Adipocyte (in vitro differentiated cells): ENCODE measurements around the gene NXPE4.
"Not testable (repeated sequence)": the region's sequence is repeated elsewhere in the genome, so short reads cannot be mapped to it uniquely, and the experiment has no call there.

Experiments used
- DNase-seq: peaks from one replicate; pipeline ENCODE4 v3.0.0-alpha.2; 2015; ENCODE audit warnings: low read depth
- H3K27me3 ChIP-seq: replicated peaks from 2 replicates; pipeline ENCODE4 v1.7.0; 2013; ENCODE audit warnings: mild to moderate bottlenecking, low read length, moderate library complexity; ENCODE audit not compliant: control insufficient read depth, insufficient read depth
- H3K36me3 ChIP-seq: 2 replicates; pipeline ENCODE4 v1.7.0; 2013; ENCODE audit warnings: low read length, mild to moderate bottlenecking, moderate library complexity; ENCODE audit not compliant: control insufficient read depth, insufficient read depth, severe bottlenecking
- H3K4me1 ChIP-seq: 2 replicates; pipeline ENCODE4 v1.7.0; 2013; ENCODE audit warnings: mild to moderate bottlenecking, low read length, moderate library complexity; ENCODE audit not compliant: control insufficient read depth, insufficient read depth
- H3K4me3 ChIP-seq: 2 replicates; pipeline ENCODE4 v1.7.0; 2013; ENCODE audit warnings: mild to moderate bottlenecking, low read length, moderate library complexity
- H3K9ac ChIP-seq: 2 replicates; pipeline ENCODE4 v1.7.0; 2013; ENCODE audit warnings: mild to moderate bottlenecking, low read length, moderate library complexity
- H3K9me3 ChIP-seq: 2 replicates; pipeline ENCODE4 v1.7.0; 2013; ENCODE audit warnings: mild to moderate bottlenecking, low read length, moderate library complexity; ENCODE audit not compliant: control insufficient read depth

The NXPE4 gene

DNA sequence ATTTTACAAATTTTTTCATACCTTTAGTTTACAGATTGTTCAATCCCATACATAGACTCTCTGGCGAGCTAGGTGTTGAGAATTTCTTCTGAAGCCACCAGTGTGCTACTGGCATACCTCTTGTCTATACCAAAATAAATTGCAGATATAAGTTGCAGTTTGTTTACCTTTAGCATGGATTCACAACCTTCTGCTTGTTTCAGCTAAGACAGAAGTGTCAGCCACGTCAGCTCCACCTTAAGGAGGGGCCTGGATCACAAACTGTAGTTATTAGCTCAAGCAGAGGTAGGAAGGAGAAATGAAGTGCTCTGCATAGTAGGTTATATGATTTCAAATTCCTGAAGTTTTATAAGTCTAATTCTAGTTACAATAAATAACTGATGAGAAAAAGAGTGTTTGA lies at the start of gene NXPE4:
TSS of gene NXPE4 (minus strand) at position 216 of the 400 bp plus-strand sequence. CDS start 1,027 bp downstream, outside the sequence.
- Histone ChIP-seq H3K9ac (no peak within 1 kb of the TSS), H3K27me3 (no peaks in the 10 kb centered on the region), H3K4me3 (no peak within 1 kb of the TSS), H3K9me3 (no peaks in the 10 kb centered on the region), H3K36me3 (no peaks in the 10 kb centered on the region), H3K4me1 (no peaks in the 10 kb centered on the region)
- no peak for DNase-seq

DNA sequence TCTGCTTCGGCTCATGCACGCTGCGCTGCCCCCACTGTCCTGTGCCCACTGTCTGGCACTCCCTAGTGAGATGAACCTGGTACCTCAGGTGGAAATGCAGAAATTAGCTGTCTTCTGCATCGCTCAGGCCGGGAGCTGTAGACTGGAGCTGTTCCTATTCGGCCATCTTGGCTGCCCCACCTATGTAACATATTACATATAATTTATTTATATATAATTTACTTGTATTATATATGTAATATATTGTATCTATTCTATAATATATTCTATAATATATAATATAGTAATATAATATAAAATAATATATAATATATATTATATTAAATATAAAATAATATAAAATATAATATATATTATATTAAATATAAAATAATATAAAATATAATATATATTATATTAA lies 43.9 kb upstream of the NXPE4 start:
- H3K9ac ChIP-seq, DNase-seq, H3K4me1 ChIP-seq, H3K27me3 ChIP-seq, H3K4me3 ChIP-seq, H3K36me3 ChIP-seq, H3K9me3 ChIP-seq: not testable (repeated sequence)

DNA sequence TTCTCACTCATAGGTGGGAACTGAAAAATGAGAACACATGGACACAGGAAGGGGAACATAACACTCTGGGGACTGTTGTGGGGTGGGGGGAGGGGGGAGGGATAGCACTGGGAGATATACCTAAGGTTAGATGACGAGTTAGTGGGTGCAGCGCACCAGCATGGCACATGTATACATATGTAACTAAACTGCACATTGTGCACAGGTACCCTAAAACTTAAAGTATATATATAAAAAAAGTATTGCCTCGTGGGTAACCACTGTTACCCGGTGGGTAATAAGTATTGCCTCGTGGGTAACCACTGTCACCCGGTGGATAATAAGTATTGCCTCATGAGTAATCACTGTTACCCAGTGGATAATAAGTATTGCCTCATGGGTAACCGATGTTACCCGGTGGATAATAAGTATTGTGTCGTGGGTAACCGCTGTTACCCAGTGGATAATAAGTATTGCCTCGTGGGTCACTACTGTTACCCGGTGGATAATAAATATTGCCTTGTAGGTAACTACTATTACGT lies 35.9 kb upstream of the NXPE4 start:
- H3K4me3 ChIP-seq, H3K9me3 ChIP-seq, H3K4me1 ChIP-seq, H3K36me3 ChIP-seq, DNase-seq, H3K27me3 ChIP-seq, H3K9ac ChIP-seq: not testable (repeated sequence)

DNA sequence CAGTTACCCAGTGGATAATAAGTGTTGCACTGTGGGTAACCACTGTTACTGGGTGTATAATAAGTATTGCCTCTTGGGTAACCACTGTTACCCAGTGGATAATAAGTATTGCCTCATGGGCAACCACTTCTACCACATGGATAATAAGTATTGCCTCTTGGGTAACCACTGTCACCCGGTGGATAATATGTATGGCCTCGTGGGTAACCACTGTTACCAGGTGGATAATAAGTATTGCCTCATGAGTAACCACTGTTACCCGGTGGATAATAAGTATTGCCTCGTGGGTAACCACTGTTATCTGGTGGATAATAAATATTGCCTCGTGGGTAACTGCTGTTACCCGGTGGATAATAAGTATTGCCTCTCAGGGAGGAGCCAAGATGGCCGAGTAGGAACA lies 29.7 kb upstream of the NXPE4 start:
- Histone ChIP-seq H3K4me3 (no peak overlapping the region), H3K36me3 (no peaks in the 10 kb centered on the region), H3K9me3 (no peaks in the 10 kb centered on the region), H3K4me1 (no peaks in the 10 kb centered on the region), H3K9ac (no peak overlapping the region), H3K27me3 (no peaks in the 10 kb centered on the region)
- no peak for DNase-seq

DNA sequence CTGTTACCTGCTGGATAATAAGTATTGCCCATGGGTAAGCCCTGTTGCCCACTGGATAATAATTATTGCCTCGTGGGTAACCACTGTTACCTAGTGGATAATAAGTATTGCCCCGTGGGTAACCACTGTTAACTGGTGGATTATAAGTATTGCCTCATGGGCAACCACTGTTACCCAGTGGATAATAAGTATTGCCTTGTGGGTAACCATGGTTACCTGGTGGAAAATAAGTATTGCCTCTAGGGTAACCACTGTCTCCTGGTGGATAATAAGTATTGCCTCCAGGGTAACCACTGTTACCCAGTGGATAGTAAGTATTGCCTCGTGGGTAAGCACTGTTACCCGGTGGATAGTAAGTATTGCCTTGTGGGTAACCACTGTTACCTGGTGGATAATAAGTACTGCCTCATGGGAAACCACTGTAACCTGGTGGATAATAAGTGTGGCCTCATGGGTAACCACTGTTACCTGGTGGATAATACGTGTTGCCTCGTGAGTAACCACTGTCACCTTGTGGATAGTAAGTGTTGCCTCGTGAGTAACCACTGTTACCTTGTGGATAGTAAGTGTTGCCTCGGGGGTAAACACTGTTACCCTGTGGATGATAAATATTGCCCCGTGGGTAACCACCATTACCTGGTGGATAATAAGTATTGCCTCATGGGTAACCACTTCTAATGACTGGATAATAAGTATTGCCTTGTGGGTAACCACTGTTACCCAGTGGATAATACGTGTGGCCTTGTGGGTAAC lies 29.0 kb upstream of the NXPE4 start:
- no peak overlapping the region for H3K4me3 ChIP-seq
- no peaks in the 10 kb centered on the region for H3K4me1 ChIP-seq
- no peaks in the 10 kb centered on the region for H3K36me3 ChIP-seq
- DNase-seq = no peak
- H3K27me3 ChIP-seq = no peaks in the 10 kb centered on the region
- no peaks in the 10 kb centered on the region for H3K9me3 ChIP-seq
- no peak overlapping the region for H3K9ac ChIP-seq

DNA sequence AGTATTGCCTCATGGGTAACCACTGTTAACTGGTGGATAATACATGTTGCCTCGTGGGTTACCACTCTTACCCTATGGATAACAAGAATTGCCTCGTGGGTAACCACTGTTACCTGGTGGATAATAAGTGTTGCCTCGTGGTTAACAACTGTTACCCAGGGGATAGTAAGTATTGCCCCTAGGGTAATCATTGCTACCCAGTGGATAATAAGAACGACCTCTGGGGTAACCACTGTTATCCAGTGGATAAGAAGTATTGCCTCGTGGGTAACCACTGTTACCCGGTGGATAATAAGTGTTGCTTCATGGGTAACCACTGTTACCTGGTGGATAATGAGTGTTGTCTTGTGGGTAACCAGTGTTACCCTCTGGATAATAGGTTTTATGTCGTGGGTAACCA lies 28.1 kb upstream of the NXPE4 start:
- Histone ChIP-seq H3K27me3 (no peaks in the 10 kb centered on the region), H3K9me3 (no peaks in the 10 kb centered on the region), H3K36me3 (no peaks in the 10 kb centered on the region), H3K4me1 (no peaks in the 10 kb centered on the region), H3K4me3 (no peak overlapping the region), H3K9ac (no peak overlapping the region)
- no peak for DNase-seq

DNA sequence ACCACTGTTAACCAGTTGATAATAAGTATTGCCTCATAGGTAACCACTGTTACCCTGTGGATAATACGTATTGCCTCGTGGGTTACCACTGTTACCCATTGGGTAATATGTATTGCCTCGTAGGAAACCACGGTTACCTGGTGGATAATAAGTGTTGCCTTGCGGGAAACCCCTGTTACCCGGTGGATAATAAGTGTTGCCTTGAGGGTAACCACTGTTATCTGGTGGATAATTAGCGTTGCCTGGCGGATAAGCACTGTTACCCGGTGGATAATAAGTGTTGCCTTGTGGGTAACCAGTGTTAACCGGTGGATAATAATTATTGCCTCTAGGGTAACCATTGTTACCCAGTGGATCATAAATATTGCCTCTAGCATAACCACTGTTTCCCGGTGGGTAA lies 27.3 kb upstream of the NXPE4 start:
- H3K4me1 ChIP-seq = no peaks in the 10 kb centered on the region
- no peaks in the 10 kb centered on the region for H3K27me3 ChIP-seq
- no peak for DNase-seq
- H3K9ac ChIP-seq = no peak overlapping the region
- H3K4me3 ChIP-seq = no peak overlapping the region
- H3K9me3 ChIP-seq = no peaks in the 10 kb centered on the region
- no peaks in the 10 kb centered on the region for H3K36me3 ChIP-seq

DNA sequence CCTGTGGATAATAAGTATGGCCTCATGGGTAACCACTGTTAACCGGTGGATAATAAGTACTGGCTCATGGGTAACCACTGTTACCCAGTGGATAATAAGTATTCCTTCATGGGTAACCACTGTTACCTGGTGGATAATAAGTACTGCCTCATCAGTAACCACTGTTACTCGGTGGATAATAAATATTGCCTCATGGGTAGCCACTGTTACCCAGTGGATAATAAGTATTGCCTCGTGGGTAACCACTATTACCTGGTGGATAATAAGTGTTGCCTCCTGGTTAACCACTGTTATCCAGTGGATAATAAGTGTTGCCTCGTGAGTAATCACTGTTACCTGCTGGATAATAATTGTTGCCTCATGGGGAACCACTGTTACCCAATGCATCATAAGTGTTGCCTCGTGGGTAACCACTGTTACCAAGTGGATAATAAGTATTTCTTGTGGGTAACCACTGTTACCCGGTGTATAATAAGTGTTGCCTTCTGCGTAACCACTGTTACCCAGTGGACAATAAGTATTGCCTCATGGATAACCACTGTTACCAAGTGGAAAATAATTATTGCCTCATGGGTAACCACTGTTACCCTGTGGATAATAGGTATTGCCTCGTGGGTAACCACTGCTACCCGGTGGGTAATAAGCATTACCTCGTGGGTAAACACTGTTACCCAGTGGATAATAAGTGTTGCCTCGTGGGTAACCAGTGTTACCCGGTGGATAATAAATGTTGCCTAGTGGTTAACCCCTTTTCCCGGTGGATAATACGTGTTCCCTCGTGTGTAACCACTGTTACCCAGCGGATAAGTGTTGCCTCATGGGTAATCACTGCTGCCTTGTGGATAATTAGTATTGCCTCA lies 26.6 kb upstream of the NXPE4 start:
- DNase-seq = no peak
- no peak overlapping the region for H3K4me3 ChIP-seq
- no peaks in the 10 kb centered on the region for H3K27me3 ChIP-seq
- H3K9me3 ChIP-seq = no peaks in the 10 kb centered on the region
- H3K9ac ChIP-seq = no peak overlapping the region
- H3K4me1 ChIP-seq = no peaks in the 10 kb centered on the region
- H3K36me3 ChIP-seq = no peaks in the 10 kb centered on the region

DNA sequence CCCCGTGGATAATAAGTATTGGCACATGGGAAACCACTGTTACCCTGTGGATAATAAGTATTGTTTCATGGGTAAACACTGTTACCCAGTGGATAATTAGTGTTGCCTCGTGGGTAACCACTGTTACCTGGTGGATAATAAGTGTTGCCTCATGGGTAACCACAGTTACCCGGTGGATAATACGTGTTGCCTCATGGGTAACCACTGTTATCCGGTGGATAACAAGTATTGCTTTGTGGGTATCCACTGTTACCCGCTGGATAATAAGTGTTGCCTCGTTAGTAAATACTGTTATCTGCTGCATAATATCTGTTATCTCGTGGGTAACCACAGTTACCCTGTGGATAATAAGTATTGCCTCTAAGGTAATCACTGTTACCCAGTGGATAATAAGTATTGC lies 25.5 kb upstream of the NXPE4 start:
- no peaks in the 10 kb centered on the region for H3K36me3 ChIP-seq
- H3K4me3 ChIP-seq = no peak overlapping the region
- no peak for DNase-seq
- H3K9me3 ChIP-seq = no peaks in the 10 kb centered on the region
- no peak overlapping the region for H3K9ac ChIP-seq
- no peaks in the 10 kb centered on the region for H3K27me3 ChIP-seq
- no peaks in the 10 kb centered on the region for H3K4me1 ChIP-seq

DNA sequence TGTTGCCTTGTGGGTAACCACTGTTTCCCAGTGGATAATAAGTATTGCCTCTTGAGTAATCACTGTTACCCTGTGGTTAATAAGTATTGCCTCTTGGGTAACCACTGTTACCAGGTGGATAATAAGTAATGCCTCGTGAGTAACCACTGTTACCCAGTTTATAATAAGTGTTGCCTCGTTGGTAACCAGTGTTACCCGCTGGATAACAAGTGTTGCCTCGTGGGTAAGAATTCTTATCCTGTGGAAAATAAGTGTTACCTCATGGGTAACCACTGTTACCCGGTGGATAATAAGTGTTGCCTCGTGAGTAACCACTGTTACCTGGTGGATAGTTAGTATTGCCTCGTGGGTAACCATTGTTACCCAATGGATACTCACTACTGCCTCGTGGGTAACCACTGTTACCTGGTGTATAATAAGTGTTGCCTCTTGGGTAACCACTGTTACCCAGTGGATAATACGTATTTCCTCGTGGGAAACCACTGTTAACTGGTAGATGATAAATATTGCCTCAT lies 24.1 kb upstream of the NXPE4 start:
- no peak overlapping the region for H3K4me3 ChIP-seq
- H3K27me3 ChIP-seq = no peaks in the 10 kb centered on the region
- H3K9me3 ChIP-seq = no peaks in the 10 kb centered on the region

DNA sequence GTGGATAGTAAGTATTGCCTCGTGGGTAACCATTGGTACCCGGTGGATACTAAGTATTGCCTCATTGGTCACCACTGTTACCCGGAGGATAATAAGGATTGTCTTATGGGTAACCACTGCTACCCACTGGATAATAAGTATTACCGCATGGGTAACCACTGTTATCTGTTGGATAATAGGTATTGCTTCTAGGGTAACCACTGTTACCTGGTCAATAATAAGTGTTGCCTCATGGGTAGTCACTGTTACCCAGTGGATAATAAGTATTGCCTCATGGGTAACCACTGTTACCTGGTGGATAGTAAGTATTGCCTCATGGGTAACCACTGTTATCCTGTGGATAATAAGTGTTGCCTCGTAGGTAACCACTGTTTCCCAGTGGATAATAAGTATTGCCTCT lies 22.6 kb upstream of the NXPE4 start:
- H3K27me3 ChIP-seq = no peaks in the 10 kb centered on the region
- H3K9me3 ChIP-seq = no peaks in the 10 kb centered on the region

More for the DNA sequence above, 24.1 kb upstream of the NXPE4 start:
- H3K9ac ChIP-seq = no peak overlapping the region
- H3K4me1 ChIP-seq = no peaks in the 10 kb centered on the region
- DNase-seq = no peak
- H3K36me3 ChIP-seq = no peaks in the 10 kb centered on the region

More for the DNA sequence above, 22.6 kb upstream of the NXPE4 start:
- H3K36me3 ChIP-seq = no peaks in the 10 kb centered on the region
- no peak for DNase-seq
- no peaks in the 10 kb centered on the region for H3K4me1 ChIP-seq
- no peak overlapping the region for H3K9ac ChIP-seq
- no peak overlapping the region for H3K4me3 ChIP-seq
